Measurements from ENCODE around the gene CIB4. TPM values are rescaled to one million over a fixed set of nuclear protein-coding genes. Genes with fewer than 3 reads are reported as not detected.
A peak's percentile ranks its signal among the peaks of the same experiment; 100 is the strongest.

Gene CIB4
- total RNA-seq, 4 donors from 2014 or later: 0.45 to 0.94 TPM; not detected in 2

DNA sequence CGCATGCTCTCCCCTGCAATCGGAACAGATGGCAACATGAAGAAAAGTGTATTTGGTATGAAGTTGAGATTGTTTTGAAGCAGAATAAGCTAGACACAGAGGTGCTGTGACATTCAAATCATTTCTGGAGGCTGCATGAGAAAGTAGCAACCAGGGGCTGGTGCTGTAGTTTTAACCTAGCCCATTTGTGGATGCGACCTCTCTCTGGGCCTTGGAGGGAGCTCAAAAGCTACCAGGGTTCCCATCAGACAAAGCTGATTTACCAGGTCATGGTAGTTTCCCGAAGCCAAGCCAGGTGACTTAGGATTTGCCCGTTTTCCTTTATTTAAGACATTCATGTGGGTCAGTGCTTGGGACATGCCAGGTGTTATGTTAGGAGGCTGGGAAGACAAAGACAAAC is 77.5 kb downstream of the CIB4 start:
- H3K4me1 ChIP-seq: peaks cover 6 to 17% of the 10 kb centered on the region in 2 donors
- H3K36me3 ChIP-seq: no peaks in the 10 kb centered on the region
- 88 to 92% methylated on average over 5 of the region's 5 CpGs for WGBS, 2 donors
- no peak for DNase-seq
- H3K27me3 ChIP-seq: no peaks in the 10 kb centered on the region
- no peaks in the 10 kb centered on the region for H3K9me3 ChIP-seq
- no peak for TF ChIP-seq POLR2A (IDR thresholded peaks at IDR 0.05)
- TF ChIP-seq, protein P1, sequence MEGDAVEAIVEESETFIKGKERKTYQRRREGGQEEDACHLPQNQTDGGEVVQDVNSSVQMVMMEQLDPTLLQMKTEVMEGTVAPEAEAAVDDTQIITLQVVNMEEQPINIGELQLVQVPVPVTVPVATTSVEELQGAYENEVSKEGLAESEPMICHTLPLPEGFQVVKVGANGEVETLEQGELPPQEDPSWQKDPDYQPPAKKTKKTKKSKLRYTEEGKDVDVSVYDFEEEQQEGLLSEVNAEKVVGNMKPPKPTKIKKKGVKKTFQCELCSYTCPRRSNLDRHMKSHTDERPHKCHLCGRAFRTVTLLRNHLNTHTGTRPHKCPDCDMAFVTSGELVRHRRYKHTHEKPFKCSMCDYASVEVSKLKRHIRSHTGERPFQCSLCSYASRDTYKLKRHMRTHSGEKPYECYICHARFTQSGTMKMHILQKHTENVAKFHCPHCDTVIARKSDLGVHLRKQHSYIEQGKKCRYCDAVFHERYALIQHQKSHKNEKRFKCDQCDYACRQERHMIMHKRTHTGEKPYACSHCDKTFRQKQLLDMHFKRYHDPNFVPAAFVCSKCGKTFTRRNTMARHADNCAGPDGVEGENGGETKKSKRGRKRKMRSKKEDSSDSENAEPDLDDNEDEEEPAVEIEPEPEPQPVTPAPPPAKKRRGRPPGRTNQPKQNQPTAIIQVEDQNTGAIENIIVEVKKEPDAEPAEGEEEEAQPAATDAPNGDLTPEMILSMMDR (IDR thresholded peaks at IDR 0.05): no peak
- intact Hi-C loops (cut with DNase I): no loop called here
- no peak overlapping the region for H3K4me3 ChIP-seq (replicated peaks in 1 of 3)
- H3K27ac ChIP-seq: no peak overlapping the region

DNA sequence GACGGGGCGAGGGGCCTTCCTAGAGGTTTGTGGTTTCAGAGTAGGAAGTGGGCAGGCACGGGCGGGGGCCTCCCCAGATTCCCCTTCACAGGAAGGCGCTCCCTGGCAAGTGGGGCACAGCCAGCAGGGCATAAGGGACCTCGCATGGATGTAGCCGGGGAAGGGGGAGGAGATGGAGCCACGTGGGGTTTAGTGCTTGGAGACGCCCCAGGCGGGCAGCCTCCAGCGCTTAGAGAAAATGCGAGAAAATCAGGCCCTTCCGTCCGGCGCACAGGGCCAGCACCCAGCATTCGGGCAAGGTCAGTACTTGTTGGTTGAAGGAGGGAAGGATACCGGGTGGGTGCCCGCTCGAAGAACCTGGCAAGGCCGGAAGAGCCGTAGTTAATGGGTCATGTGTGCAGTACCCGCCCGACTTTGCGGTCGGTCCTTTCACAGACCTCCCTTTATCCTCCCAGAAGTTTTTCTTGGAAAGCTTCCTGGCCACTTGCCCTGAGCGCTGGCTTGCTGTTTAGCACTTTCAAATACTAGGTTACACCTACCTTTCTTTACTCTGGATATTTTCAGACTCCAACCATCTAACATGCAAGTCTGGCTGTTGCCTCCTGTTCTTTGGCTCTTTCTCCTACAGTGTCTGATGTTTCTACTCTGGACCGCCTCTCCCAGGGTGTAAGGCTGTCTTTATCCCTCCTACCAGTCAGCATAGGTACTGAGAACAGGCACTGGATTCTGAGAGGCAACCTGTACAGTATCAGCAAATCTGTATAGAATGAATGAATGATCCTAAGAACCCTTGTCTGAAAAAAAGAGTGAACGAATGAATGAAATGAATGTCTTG is 78.1 kb downstream of the CIB4 start:
- intact Hi-C loops (cut with DNase I): no loop called here
- H3K27ac ChIP-seq: no peak overlapping the region
- WGBS, 2 donors: 19 to 20% methylated on average over 15 to 22 of the region's 28 CpGs
- DNase-seq: peak; percentile 67 to 68
- H3K4me1 ChIP-seq: peaks cover 6 to 17% of the 10 kb centered on the region in 2 donors
- no peaks in the 10 kb centered on the region for H3K9me3 ChIP-seq
- TF ChIP-seq POLR2A (IDR thresholded peaks at IDR 0.05): no peak
- TF ChIP-seq, protein P1 (IDR thresholded peaks at IDR 0.05): no peak
- peak overlapping the region in 2 of 3 donors; percentile 25 to 37 for H3K4me3 ChIP-seq (replicated peaks in 1 of 3)
- no peaks in the 10 kb centered on the region for H3K27me3 ChIP-seq
- H3K36me3 ChIP-seq: no peaks in the 10 kb centered on the region

DNA sequence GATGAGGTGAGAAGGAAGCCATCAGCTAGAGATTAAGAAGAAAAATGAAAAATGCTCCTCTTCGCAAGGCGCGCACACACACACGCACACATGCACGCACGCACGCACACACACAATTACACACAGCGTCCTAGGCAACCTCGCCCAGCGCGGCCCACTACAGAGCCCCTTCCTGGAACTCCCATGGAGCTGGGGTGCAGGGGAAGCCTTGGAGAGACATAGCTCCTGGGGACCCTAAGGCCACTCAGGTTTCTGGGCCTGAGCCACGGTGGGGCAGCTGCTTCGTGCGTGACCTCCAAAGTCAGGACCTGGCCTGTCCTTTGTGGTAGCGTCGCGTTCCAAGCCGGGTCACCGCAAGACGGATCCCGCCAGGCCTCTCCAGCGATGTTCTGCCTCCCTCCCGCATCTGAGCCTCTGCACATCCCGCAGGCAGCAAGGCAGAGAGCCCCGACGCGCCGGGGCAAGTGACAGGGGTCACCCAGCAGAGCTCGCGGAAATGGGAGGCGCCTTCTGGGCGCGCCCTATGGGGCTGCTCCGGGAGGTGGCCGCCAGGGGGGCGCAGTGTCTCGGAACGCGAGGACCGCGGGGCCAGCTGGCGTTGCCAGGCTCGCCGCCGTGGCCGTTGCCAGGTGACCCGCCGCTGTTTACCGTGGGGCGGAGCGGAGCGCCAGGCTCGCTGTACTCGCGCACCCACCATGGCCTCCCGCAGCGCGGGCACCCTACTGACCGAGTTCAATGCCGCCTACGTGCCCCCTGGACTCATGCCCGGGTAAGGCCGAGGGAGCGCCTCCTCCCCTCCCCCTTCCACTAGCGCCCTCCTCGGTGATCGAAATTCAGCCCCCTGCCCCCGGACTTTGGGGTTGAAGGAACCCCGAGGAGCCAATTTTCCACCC is 79.0 kb downstream of the CIB4 start:
- TF ChIP-seq, protein P1 (IDR thresholded peaks at IDR 0.05): peak in 5 of 6 experiments; percentile 15 to 40 (median 34)
- no peak for TF ChIP-seq POLR2A (IDR thresholded peaks at IDR 0.05)
- intact Hi-C loops (cut with DNase I): no loop called here
- Histone ChIP-seq H3K36me3 (no peaks in the 10 kb centered on the region), H3K27me3 (no peaks in the 10 kb centered on the region), H3K27ac (no peak overlapping the region), H3K9me3 (no peaks in the 10 kb centered on the region), H3K4me1 (peaks cover 6 to 17% of the 10 kb centered on the region in 2 donors), H3K4me3 (replicated peaks in 1 of 3) (peak overlapping the region in 2 of 3 donors; percentile 25 to 37)
- WGBS, 2 donors: 93 to 95% methylated on average over 11 of the region's 69 CpGs
- DNase-seq: peak; percentile 76 to 77

DNA sequence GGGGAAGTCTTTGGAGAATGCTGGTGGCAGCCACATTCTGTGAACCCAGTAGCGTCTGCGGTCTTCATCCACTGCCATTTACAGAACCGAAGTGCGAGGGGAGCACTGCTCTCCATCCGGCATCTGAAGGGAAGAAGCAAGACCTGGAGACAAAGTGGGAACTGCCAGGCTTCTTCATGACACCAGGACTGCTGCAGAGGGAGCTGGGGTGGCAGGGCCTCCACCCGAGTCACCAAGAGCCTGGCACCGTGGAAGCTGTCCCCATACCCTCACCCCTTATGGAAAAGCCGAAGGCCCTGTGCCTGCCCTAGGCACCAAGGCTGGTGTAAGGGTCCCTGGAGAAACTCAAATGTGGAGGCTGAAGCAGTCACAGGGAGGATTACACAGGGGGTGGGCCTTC is 79.8 kb downstream of the CIB4 start:
- Histone ChIP-seq H3K36me3 (no peaks in the 10 kb centered on the region), H3K27ac (no peak overlapping the region), H3K9me3 (no peaks in the 10 kb centered on the region), H3K4me3 (replicated peaks in 1 of 3) (no peak overlapping the region), H3K4me1 (peaks cover 6 to 17% of the 10 kb centered on the region in 2 donors), H3K27me3 (no peaks in the 10 kb centered on the region)
- DNase-seq: no peak
- TF ChIP-seq, protein P1 (IDR thresholded peaks at IDR 0.05): no peak
- TF ChIP-seq POLR2A (IDR thresholded peaks at IDR 0.05): no peak
- 92 to 98% methylated on average over 4 to 8 of the region's 8 CpGs for WGBS, 2 donors
- intact Hi-C loops (cut with DNase I): no loop called here
